Muscle of arm (tissue), 12 donors: ENCODE results near the gene MOSMO. TPM values are rescaled to one million over a fixed set of nuclear protein-coding genes. Genes with fewer than 3 reads are reported as not detected.
"Not testable (repeated sequence)": the region's sequence is repeated elsewhere in the genome, so short reads cannot be mapped to it uniquely, and the experiment has no call there.

Experiments used
- DNase-seq: peaks from one replicate; pipeline ENCODE4 v3.0.0-alpha.2; 2013
- polyA plus RNA-seq, 12 donors: library from polyadenylated mRNA; unstranded; fragments of 120-200 nt; gene quantifications; one replicate each; pipeline ENCODE4 v1.2.1, GENCODE V29; 2013; ENCODE audit not compliant: insufficient read length in 12 of 12

The MOSMO gene
- polyA plus RNA-seq, 12 donors = 10.5 to 20.3 (median 15.8) TPM; not detected in 1

GRCh38 chr16:22089910-22090309, 82.0 kb downstream of the MOSMO start:
- no peak for DNase-seq

GRCh38 chr16:22091721-22092120, 83.8 kb downstream of the MOSMO start:
- DNase-seq = no peak

- DNase-seq = no peak
Observed at GRCh38 chr16:22092143-22092933, 84.4 kb downstream of the MOSMO start, which contains the start of gene VWA3A. VWA3A (plus strand) TSS chr16:22092541; CDS start chr16:22092638, 97 bp downstream.

GRCh38 chr16:22093331-22093730, 85.4 kb downstream of the MOSMO start:
- no peak for DNase-seq

- no peak for DNase-seq
Observed at GRCh38 chr16:22093996-22094395, 86.1 kb downstream of the MOSMO start.

- peak; percentile 26 for DNase-seq
Observed at GRCh38 chr16:22098405-22099255, 90.7 kb downstream of the MOSMO start.

- DNase-seq = no peak
Observed at GRCh38 chr16:22099256-22099975, 91.5 kb downstream of the MOSMO start.

- DNase-seq = no peak
Observed at GRCh38 chr16:22103441-22103840, 95.5 kb downstream of the MOSMO start.

GRCh38 chr16:22109258-22109898, 101.5 kb downstream of the MOSMO start:
- DNase-seq = no peak

- not testable (repeated sequence) for DNase-seq
Observed at GRCh38 chr16:22111629-22112028, 103.7 kb downstream of the MOSMO start.

GRCh38 chr16:22116095-22116700, 108.3 kb downstream of the MOSMO start:
- no peak for DNase-seq

- DNase-seq = no peak
Observed at GRCh38 chr16:22117609-22118008, 109.7 kb downstream of the MOSMO start.

GRCh38 chr16:22120440-22120839, 112.5 kb downstream of the MOSMO start:
- no peak for DNase-seq

GRCh38 chr16:22122239-22122638, 114.3 kb downstream of the MOSMO start:
- DNase-seq = no peak

- DNase-seq = no peak
Observed at GRCh38 chr16:22123146-22123545, 115.2 kb downstream of the MOSMO start.

- DNase-seq = no peak
Observed at GRCh38 chr16:22123759-22124490, 116.0 kb downstream of the MOSMO start.

- DNase-seq = no peak
Observed at GRCh38 chr16:22124583-22125284, 116.8 kb downstream of the MOSMO start.

- no peak for DNase-seq
Observed at GRCh38 chr16:22126037-22126558, 118.2 kb downstream of the MOSMO start.

- not testable (repeated sequence) for DNase-seq
Observed at GRCh38 chr16:22128537-22128936, 120.6 kb downstream of the MOSMO start.
